H54 (cell line): Measurements from ENCODE around the gene ARSB.
"Not testable (repeated sequence)": the region's sequence is repeated elsewhere in the genome, so short reads cannot be mapped to it uniquely, and the experiment has no call there.

ENCODE experiments used
- DNase-seq: peaks from one replicate; pipeline ENCODE4 v3.0.0; 2011; ENCODE audit warnings: low spot score, mixed read lengths; ENCODE audit not compliant: insufficient read length
- FAIRE-seq: peaks from 3 replicates; lab custom pipeline; 2011; peaks lifted over from hg19 to GRCh38; lab: Jason Lieb, UNC
- POLR2A ChIP-seq: IDR thresholded peaks from 2 replicates; pipeline ENCODE4 v1.6.1; 2011; ENCODE audit warnings: low read depth, mild to moderate bottlenecking, low read length

ARSB gene

DNA sequence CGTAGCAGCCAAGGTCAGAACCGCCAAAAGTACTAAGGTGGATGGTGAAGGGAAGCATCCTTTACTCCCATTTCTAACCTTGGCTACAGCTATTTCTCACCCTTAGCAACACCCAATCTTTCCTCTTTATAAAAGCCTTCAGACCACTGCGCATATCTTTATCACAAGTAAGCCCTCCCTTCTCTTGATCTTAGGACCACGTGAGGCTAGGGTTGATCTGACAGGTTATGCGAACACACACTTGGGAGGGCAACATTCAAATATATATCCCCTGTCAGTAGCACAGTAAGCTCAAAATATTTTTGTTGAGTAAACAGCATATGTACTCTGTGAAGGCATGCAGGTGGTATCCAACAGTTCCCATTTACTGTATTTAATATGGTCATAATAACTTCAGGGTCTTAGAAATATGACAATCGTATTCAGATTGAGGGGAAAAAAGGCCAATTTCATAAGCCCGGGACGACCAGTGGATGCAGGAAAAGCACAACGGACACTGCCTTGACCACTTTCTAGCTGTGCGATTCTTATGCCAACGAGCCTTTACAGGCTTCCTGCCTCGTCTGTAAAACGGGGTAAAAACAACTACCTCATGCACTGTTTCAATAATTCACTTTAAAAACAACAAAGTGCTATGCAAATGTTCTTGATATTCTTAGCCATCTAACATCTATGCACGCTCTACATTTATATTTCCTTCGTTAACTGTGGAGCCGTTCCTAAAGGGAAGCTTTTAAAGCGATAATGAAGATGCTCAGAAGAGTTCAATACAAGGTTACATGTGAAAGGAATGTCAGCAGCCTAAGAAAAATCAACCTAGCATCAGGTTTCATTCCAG lies 1.3 kb downstream of the ARSB start:
- TF ChIP-seq POLR2A: no peak
- DNase-seq (peak; percentile 5), FAIRE-seq (peak; percentile 11)

DNA sequence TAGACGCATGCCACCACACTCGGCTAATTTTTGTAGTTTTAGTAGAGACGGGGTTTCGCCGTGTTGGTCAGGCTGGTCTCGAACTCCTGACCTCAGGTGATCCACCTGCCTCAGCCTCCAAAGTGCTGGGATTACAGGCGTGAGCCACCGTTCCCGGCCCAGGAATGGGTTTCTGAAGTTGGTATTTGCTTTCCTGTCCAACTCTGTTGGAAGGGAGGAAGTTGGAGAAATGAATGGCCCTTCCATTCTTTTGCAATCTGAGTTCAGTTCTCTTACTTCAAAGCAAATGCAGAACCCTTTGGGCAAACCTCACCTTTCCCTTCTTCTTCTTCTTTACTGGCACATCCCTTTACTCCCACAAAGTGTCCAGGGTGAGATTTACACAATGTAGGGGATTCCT lies 1.9 kb downstream of the ARSB start:
- FAIRE-seq, DNase-seq: not testable (repeated sequence)

DNA sequence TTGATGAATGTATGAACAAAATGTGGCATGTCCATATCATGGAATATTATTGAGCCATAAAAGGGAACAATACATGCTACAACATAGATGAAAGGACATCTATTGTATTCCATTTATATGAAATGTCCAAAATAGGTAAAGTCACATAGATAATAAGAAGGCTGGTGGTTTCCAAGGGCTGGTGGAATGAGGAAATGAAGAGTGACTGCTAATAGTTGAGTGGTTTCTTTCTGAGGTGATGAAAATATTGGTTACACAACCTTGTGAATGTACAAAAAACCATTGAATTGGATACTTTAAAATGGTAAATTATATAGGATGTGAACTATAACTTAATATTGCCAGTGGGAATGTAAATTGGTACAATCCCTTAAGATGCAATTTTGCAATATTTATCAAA lies 5.2 kb downstream of the ARSB start:
- no peak for DNase-seq
- no peak for TF ChIP-seq POLR2A
- no peak for FAIRE-seq

DNA sequence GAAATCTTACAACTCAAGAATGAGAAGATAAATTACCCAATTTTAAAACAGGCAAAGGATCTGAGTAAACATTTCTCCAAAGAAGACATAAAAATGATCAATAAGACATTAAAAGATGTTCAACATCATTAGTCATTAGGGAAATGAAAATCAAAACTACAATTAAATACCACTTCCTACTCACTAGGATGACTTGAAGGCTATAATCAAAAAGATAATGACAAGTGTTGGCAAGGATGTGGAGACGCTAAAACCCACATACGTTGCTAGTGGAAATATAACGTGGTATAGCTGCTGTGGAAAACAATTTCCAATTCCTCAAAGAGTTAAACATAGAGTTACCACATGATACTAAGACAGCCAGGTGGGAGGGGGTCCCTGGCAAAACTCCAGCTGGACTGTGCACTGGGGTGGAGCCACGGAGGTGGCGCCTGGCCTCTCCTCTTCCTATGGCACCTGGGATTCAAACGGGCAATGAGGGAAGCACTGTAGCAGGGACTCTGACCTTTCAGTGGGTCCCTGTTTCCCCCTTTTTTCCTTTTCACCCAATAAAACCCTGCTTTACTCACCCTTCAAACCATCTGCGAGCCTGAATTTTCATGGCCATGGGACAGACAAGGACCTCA lies 5.9 kb downstream of the ARSB start:
- DNase-seq (no peak), FAIRE-seq (no peak)
- no peak for TF ChIP-seq POLR2A

DNA sequence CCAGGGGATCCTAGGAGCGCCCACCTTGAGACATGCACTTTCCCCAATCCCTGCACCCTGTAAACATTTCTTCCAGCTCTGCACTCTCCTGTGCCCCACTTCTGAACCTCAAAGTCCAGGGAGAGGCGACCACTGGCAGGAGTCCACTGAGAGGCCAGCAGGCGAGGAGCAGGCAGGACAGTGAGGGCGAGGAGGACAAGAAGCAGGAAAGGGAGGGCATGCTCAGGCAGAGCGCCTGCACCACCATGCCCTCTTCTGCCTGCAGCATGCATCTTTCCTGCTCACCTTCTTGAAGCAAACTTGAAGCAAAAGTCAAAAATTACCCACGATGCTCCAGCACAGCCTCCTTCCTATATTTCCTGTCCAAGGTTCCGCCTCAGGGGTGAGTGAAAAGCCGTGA lies 10.1 kb downstream of the ARSB start:
- DNase-seq: no peak
- TF ChIP-seq POLR2A: no peak
- FAIRE-seq: no peak

DNA sequence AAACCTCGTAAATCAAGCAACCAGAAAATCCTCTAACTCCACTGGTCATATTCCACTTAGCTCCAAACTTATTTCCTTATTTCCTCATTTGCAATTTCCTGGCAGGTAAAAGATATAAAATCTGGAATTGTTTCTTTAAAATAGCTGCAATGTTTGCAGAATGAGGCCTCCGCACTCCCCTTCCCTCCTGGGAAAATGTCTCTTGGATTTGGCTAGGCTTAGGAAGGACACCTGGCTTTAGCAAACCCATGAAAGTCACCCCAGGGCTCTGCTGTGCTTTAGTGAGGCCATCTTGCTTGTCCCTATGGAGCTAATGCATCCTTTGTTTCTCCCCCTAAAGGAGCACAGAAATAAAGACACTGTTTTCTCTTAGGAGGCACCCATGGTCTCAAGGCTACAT lies 10.5 kb downstream of the ARSB start:
- FAIRE-seq: no peak
- no peak for TF ChIP-seq POLR2A

DNA sequence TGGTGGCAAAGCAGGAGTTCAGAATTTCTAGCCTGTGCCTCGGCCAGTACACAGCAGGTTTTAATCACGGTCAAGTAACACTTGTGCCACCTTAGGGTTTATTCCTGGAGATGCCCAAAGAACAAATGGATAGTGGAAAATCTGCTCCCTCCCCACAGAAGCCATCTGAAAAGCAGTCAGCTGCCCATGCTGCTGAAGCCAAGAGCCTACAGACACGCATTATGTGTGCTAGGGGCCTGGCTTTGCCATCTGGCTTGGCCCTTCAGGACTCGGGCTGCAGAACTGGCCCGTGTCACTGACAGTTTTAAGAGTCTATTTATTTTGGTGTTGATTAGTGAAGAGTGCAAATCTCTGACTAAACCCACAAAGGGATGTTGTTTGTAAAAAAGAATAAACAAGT lies 11.1 kb downstream of the ARSB start:
- TF ChIP-seq POLR2A: no peak
- FAIRE-seq: no peak

More for the DNA sequence above, 10.5 kb downstream of the ARSB start:
- no peak for DNase-seq

DNA sequence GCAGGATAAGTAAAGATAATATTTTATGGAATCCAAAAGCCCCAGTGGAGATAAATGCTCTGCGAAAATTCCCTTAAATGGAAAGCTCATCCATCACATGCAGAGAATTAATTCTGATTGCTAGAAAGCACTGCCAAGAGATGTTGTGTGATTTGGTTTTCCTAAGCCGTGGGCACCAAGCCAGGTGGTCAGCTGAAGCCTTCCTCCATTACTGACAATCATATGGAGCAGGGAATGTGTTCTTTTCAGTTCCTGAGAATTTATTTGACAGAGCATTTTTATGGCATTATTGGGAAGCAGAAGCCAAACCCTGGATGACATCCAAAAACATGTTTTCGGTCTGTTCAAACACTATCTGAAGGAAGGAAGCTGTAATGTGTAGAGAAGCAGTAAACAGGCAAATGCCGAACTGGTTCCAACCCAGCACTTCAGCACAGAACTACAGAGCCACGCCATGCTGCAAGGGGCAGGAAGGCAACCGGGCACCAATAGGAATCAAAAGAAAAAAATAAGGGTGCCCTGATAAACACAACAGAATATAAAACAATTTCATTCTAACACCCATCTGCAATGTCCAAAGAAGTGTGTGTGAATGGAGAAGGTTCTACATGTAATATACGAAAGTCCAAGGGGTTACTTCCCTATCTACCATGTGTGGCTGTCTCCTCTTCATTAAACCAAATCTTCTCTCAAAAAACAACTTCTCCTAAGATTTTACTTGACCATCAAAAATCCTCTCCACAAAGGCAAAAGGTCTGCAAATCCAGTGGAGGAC lies 12.3 kb downstream of the ARSB start:
- DNase-seq (no peak), FAIRE-seq (no peak)
- TF ChIP-seq POLR2A: no peak

More for the DNA sequence above, 11.1 kb downstream of the ARSB start:
- DNase-seq: no peak

DNA sequence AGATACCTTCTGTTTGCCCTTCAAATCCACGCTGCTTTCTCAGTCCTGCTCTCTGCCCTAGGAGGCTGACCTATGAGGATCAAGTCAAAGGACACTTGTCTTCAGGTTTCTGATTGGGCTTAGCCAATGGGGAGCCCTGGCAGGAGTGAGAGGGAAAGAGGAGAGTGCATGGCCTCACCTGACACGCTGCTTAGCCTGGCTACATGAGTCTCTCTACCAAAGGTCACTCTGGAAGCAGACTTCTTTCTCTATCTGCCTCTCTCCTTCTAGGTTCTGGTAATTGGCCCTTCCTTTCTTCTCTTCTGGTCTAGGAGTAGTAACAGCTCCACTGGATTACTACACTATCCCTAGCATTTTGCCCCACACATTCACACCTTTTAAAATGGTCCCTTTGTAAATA lies 13.1 kb downstream of the ARSB start:
- no peak for DNase-seq
- TF ChIP-seq POLR2A: no peak
- no peak for FAIRE-seq

DNA sequence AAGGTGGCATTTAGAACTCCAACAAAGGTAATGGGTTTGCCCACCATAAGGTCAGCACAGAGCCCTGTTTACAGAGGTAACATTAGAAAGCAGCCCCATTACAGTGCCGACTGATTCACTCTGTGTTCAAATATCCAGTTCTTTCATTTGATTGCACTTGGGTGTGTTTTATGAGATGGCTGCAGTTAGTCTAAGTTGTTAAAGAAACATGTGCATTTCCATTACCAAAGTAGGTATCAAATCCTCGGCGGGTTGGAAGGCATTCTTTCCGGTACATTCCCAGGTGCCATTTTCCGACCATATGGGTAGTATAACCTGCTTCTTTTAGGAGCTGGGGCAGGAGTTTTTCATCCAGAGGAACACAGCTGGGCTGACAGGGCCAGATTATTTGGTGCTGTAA lies 16.3 kb downstream of the ARSB start:
- FAIRE-seq: no peak
- TF ChIP-seq POLR2A: no peak
- no peak for DNase-seq

DNA sequence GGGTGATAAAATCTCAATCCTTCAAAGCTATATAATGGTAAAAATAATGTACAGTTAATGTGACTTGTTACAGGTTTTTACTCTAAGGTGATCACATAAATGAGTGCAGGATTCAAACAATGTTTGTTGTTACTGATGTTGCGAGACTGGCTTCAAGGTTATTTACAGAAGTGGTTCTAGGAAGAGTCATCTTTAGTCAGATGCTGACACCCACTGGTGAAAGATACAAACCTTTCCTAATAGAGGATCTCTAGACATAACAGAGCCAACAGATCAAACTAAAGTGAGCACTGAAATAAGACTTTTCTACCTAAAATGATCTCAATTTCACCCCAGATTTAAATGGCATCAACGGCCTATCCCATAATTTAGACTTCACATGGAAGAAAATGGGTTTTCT lies 20.2 kb downstream of the ARSB start:
- FAIRE-seq: peak; percentile 97
- no peak for TF ChIP-seq POLR2A
- DNase-seq: peak; percentile 6

DNA sequence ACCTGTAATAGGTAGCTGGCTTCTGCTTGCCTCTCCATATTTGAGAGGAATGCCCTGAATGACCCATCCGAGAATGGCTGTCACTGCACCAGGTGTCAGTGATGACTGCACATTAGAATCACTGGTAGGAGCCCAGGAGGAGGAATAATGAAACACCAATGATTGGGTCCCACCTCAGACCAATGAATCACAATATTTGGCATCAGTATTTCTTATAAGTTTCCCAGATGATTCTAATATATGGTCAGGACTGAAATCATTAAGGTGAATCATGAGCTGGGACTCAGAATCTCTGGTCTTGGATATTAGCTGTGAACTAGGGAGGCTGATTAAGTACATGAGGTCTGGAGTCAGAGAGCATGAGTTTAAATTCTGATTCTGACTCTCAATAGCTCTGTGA lies 23.4 kb downstream of the ARSB start:
- DNase-seq (no peak), FAIRE-seq (peak; percentile 33)

DNA sequence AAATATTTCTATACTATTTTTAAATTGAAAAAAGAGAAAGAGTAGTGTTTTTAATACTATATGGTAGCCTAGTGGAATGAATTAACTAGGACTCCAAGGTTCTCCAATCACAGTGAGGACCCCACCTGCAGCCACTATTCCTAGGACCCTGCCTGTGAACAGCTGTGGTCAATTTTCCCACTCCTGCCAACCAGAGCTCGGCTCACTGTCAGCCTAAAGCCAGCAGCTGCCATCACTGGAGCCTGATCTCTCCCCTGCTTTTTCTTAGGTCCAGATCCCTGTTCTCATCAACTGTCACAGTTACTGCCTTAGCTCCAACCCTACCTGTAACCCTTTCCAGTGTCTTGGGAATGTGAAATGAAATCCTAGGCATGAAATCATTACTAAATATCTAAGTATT lies 25.3 kb downstream of the ARSB start:
- FAIRE-seq: no peak
- TF ChIP-seq POLR2A: no peak
- DNase-seq: no peak

More for the DNA sequence above, 23.4 kb downstream of the ARSB start:
- TF ChIP-seq POLR2A: no peak
